HG03097 (cell line): ENCODE results near the gene NTN3.
"Not testable (repeated sequence)": the region's sequence is repeated elsewhere in the genome, so short reads cannot be mapped to it uniquely, and the experiment has no call there.

ENCODE experiments used
- ATAC-seq: cut with Tn5 transposase; IDR thresholded peaks from one replicate; pipeline ENCODE4 v1.9.1; 2021; ENCODE audit not compliant: unreplicated experiment, low FRiP score

The NTN3 gene

DNA sequence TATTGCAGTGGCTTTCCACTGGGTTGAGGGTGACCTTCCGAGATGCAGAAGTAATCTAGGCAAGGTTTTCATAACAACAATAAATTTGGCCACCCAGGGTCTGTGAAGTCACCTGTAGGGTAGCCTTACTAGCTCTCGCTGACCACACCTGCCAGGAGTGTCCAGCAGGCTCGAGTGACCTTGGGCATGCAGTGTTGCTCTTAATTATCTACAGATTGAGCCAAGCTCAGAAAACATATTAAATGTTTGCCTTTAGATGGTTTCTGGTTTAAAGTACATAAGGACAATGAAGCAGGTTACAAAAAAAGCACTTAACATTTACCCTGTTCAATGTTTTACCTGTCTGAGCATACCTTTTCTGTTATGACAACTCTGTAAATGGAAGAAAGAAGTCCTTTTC lies 5.6 kb downstream of the NTN3 start:
- ATAC-seq: no peak

DNA sequence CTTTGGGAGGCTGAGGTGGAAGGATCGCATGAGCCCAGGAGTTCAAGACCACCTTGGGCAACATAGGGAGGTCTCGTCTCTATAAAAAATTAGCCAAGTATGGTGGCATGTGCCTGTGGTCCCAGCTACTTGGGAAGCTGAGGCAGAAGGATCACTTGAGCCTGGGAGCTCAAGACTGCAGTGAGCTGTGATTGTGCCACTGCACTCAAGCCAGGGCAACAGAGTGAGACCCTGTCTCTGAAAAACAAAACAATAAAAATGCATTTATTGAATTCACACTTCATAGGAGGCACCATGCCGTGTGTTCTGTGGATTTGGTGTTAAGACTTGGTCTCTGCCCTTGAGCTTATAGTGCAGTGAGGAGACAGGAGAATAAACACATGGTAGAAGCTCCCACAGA lies 6.2 kb downstream of the NTN3 start:
- no peak for ATAC-seq

DNA sequence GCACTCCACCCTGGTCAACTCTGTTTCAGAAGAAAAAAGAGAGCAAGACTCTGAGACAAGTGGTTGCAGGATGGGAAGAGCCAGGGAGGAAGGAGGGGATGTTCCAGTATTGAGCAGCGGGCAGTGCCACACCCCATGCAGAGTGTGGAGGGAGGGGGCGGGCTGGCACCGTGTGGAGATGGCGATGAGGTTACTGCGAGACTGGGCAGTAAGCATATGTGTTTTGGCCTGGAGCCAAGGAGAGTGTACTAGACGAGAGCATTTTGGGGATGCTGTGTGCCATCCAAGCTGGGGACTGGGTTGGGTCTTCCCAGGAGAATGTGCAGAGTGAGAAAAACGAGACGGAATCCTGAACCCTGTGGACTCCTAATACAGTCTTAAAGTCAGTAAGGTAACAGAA lies 7.2 kb downstream of the NTN3 start:
- ATAC-seq: no peak

DNA sequence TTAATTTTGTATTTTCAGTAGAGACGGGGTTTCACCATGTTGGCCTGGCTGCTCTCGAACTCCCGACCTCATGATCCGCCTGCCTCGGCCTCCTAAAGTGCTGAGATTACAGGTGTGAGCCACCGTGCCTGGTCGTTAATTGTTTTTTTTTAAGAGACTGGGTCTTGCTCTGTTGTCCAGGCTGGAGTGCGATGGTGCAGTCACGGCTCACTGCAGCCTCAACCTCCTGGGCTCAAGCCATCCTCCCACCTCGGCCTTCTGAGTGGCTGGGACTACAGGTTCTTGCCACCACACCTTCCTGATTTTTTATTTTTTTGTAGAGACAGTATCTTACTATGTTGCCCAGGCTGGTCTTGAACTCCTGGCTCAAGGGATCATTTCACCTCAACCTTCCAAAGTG lies 8.9 kb downstream of the NTN3 start:
- not testable (repeated sequence) for ATAC-seq

DNA sequence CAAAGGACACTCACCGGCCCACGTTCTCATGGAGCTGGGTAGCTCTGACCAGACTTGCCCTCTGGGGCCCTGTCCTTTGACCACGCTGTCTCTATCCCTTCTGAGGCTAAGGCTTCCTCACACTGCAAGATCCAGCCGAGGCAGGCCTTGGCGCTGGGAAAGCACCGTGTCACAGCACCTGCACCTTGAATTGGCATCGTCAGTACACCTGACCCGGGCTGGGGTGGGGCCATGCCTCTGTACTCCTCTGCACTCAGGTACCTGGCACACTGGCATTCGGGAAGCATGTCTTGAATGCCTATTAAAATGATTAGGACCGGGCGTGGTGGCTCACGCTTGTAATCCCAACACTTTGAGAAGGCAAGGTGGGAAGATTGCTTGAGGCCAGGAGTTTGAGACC lies 9.9 kb downstream of the NTN3 start:
- ATAC-seq: no peak

DNA sequence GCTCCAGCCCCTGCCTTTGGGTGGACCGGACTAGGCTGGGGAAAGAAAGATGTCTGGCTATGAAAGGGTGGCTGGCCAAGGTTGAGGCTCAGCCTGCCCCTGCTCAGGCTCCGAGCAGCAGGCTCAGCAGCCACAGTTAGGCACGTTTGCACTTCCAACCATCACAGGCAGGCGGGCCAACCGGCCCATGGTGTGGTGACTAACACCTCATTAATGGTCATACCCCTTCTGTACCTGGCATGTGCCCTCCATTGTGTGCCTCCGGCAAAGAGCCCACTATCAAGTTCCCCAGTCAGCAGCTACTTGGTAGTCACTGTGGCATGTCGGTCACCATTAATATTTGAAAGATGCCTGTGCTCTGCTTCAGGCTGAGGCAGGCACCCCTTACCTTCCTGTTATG lies 10.6 kb downstream of the NTN3 start:
- no peak for ATAC-seq

DNA sequence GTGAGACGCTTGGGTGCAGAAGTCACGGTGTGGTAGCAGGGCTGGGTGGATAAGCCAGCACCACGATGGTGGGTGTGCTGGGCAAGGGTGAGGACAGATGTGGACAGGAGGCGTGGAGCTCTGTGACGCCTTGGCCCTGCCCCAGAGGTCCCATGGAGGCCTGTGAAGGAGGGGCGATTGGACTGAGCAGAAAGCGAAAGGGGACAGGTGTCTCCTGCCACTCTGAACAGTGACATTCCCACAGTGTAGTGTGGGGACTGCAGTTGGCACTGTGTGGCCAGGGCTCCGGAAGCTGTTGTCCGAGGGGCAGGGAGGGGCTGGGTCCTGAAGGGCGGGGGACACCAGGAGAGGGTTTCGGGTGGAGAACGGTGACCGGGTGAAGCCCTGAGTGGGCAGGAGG lies 11.2 kb downstream of the NTN3 start:
- ATAC-seq: no peak

DNA sequence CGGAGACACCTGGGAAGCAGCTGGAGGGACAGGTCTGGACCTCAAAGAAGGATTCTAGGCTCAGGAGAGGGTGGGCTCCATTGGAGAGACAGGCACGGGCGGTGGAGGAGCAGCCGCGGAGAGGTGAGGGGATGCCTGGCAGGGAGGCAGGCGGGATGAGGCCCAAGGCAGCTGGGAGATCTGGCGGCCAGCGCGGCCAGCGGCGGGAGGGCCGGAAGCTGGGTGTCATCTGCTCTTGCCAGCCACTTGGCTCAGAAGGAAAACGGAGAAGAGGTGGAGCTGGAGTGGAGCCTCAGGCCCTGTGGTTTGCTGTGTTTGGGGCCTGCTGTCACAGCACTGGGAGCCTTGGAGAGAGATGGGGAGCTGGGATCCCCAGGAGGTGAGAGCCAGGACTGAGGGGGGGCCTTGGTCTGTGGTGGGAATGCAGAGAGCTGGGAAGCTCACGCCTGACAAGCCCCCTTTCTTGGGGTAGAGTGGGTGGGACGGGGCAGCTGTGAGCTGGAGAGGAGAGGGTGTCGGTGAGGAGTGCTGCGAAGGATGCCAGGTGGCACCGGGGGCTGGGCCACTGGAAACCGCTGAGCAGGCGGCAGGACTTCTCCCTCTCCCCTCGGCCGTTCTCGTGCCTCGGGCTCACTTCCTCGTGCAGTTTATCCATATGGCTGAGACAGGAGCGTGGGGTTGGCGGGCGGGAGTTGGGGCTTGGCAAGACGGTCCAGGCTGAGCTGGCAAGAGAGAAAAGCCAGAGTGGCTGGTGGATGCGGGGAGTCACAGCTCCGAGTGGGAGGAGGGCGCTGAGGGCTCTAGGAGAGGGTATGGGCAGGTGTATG lies 11.8 kb downstream of the NTN3 start:
- ATAC-seq: no peak

DNA sequence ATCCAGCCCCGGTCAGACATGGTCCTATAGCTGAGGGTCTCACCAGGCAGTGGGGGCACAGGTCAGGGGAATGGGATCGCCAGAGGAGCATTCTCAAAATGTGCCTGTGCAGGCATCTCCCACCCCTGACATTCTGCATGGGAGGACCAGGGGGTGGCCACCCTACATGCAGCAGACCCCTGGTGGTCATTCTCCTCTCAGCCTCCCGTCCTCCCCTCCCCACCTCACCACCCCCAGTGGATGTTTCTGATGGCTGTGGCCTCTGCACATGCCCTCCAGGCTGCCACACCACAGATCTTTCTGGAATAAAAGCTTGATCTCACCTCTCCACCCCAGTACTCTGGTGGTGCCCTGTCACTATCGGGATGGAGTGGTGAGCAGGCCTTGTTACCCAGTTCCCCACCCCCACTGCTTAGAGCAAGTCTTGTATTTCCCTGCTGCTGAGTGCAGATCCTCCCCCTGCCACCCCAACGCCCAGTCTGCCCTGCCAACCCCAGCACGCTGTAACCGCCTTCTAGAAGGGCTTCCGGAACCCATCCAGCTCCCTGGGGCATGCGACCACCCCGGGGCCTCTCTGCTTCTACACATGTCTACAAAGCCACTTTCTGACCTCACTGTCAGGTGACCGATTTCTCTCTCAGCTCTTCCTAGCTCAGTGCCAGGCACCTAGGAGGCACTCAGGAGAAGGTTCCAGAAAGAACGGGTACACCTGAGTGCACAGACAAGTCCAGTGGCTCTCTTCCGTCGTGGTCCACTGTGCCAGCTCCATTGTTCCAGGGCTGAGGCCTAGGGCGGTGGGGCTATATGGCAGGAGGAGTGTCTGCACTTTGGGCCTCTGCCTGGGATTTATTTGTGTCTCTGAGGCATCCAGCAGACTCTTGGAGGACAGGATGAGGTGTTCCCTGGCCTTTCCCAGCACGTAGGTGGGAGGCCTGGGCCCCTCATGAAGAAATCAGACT lies 13.1 kb downstream of the NTN3 start:
- ATAC-seq: no peak

DNA sequence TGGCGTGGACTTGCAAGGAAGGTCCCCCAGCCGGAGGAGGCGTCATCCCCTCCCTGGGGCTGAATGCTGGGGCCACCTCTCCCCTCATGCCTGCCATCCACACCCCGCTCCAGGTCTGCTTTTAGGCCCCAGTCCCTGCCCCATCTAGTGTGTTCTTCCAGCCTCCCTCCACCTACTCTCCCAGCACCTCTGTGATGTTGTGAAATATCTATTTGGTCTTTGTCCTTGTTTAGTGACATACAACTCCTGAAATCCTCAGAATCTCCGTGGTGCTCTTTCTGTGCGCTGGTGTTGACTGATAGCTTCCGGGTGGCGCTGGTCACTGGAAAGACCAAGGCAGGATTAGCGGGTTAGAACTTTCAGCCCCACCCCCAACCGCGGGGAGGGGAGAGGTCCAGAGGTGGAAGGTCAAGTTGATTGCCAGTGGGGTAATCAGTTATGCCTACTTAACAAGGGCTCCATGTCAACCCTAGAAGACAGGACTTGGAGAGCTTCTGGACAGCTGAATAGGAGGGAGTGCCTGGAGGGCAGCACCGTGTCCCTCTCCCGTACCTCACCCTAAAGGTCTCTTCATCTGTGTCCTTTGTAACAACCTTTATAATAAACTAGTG lies 13.9 kb downstream of the NTN3 start:
- ATAC-seq: no peak

DNA sequence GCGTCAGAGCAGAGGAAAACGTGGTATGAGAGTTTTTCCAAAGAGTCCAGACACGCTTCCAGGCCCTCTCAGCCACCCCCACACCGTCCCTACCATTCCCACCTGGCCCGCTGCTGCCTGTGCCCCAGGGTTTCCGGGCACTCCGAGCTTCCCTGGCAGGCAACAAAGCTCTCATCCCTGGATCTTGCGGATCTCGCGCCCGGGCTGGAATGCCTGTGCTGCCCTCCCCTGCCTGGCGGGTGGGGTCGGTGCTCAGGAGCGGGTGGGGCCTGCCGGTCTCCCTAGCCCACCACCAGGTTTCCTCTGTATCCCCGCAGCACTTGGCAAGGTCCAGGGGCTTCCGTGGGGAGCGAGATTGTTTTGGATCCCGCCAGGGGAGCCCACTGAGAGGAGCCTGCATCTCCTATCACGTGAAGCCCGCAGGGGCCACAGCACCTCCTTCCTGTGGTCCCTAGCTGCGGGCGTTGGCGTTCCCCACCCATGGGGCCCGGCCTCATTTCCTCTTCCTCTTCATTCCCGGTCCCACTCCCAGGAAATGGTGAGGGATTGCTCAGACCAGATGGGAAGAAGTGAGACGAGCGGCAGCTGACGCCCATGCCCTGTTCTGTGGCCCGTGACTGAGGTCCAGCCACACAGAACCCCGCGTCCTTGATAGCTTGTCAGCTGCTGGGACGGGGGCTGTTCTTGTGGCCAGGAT lies 14.9 kb downstream of the NTN3 start:
- ATAC-seq: no peak

DNA sequence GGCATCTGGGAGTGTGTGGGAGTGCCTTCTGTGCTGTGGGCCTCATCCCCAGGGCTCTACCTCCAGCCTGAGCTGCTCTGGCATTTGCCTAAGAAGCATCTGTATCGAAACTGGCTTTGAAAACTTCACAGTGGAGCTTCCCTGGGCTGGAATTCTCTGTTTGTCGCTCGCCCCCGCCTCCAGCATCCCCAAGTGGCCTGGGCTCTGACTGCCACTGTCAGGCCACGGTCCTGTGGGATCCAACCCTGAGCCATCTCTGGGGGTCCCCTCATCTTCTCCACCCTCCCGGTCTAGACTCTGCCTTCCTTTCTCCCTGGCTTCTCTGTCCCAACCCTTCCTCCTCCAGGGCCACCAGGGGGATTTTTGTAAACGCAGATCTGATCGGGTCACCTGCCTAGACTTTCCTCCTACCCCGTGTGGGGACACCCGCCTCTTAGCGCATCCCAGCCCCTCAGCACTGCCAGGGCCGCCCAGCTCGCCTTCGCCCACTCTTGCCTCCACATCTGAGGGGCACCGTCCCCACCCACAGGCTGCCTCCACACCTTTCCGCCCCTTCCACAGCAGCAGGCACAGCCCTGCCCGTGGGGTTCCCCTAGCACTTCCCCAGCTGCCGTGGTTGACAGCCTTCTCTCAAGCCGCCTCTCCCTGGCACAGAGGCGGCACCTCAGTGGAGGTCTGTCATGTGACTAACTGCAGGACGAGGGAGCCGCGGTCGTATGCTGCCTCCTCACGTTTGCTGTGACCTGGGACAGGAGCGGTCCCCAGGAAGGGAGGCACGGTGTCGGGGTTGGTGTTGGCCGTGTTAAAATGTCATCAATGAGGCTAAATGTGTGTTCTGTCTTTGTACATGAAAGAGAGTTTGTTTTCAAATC lies 15.8 kb downstream of the NTN3 start:
- peak; percentile 66 for ATAC-seq

DNA sequence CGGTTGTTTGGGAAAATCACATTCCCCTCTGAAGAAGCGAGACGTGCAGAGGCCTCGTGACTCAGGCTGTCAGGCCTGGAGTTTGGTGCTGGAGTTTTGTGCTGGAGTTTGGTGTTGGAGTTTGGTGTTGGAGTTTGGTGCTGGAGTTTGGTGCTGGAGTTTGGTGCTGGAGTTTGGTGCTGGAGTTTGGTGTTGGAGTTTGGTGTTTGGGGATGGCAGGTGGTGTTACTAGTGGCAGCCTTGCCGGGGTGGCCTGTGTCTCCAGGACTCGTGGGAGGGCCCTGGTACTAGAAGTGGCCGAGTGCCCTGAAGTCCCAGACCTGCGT lies 16.4 kb downstream of the NTN3 start:
- no peak for ATAC-seq

DNA sequence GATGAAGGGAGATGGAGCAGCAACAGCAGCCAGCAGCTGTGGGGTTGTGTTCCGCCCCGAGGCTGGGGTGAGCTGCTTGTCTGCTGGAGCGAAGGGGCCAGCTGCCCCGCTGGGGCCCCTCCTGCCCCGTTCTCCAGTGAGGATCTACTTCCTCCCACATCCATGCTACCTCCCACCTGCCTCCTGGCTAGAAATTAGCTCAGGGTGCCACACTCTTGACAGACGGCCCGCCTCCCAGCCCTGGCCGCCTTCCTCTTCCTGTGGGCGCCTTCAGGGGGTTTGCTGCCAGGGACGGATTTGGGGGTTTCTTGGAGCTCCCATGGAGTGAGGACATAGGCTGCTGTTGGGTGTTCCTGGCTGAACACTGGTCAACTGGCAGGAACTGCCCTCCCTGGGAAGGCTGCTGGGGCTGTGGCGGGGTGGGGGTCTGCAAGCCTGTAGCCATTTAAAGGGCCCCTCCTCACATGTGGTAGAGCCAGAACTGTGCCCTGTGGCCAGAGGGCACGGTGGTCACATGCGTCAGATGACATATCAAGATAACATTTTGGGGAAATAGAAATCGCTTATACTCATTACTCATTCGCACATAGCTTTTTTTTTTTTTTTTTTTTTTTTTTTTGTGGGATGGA lies 16.9 kb downstream of the NTN3 start:
- no peak for ATAC-seq

DNA sequence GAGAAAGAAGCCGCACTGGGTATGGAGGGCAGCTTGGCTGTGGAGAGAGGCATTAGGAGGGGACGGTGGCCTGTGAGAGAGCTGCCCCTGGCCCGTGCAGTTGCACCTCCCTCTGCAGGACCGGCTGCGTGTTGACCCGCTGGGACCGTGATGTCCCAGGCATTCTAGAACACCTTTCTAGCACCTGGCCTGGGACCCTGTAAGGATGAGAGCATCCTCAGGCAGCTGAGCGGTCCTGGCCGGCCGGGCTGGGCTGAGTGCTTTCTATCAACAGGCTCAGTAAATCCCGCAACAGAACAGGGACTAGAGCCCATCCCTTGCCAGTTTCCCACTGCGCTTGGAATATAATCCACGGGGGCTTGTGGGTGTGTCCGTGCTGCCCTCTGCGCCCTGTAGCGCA lies 18.5 kb downstream of the NTN3 start:
- no peak for ATAC-seq

DNA sequence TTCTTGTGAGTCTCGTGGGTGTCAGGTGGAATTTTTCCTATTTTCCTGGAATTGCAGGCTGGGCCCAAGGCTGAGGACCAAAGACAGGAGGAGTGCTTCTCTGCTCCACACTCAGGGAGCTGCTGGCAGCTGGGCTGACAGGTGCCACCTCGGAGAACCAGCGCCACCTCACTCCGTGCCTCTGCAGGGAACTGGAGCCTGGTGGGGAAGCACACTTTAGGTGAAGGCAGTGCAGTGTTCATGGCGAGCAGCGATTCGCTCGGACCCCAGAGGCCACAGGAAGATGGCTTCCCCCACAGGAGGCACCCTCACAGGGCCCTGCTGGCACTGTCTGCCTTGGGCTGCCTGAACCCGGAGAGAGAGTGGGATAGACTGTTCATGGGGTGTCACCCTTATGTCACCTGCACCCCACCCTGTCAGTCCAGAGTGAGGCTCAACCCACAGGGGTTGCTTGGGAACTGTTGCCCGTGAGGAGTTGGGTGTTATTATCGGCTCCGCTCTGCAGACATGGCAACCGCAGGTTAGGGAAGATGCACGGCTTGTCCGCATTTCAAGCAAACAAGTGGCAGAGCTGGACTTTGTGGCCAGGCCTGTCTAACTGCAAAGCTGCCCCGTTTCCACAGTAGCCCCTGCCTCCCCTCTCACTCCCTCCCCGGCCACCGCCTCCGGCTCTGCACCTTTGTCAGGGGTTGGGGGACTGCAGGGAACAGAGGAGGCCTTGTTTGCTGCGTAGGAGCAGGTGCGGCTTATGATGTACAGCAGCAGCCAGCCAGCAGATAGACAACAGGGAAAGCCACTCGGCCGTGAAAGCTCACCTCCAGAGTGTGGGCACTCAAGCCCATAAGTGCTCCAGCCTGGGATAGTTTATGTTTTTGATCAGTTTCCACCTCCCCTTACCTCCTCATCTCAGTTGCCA lies 19.4 kb downstream of the NTN3 start:
- no peak for ATAC-seq

DNA sequence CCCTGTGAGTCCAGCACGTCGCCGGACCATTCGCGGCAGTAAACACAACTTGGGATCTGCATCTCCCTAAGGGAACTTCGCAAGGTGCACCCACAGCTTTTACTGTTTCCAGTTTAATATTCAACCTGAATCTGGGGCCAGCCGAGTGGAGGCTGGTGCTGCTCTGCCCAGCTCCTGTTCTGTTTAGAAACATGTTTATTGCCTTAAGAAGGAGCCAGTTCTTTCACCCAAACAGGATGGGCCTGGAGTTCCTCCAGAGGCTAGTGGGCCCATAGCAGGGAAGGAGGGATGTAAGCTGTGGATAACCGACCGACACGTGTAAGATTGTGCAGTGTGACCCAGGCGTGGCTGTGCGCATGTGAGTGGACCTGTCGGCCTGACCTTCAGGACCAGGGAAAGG lies 21.2 kb downstream of the NTN3 start:
- ATAC-seq: no peak

DNA sequence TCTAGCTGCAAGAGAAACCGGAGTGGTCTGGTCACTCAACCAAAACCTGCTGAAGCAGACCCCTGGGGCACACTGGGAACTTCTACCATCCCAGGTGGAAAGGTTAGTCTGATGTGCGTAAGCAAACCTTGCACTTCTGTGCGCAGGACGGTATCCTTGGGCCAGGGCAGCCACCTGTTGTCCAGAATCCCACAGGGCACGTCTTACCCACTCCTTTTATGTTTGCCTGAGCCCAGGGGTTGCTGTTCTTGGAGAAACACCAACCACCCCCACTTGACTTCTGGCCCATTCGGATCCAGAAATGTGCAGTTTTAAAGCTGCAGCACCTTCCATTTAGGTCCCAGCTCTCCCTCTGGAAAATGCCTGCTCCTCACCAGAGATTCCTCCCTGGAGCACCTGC lies 22.5 kb downstream of the NTN3 start:
- no peak for ATAC-seq
